ENCODE results near the gene RAB11FIP4. TPM values are rescaled to one million over a fixed set of nuclear protein-coding genes. Genes with fewer than 3 reads are reported as not detected.

Gene RAB11FIP4
- total and polyA plus RNA-seq, 4 donors, result 1.5 to 16.0 (median 3.3) TPM

GRCh38 chr17:31477417-31478055, 86.1 kb downstream of the RAB11FIP4 start (continued):
- TF ChIP-seq GABPA (IDR thresholded peaks at IDR 0.05 in 1 of 2, conservative IDR thresholded peaks at IDR 0.05 in 1 of 2) (no peak), ZBTB33 (IDR thresholded peaks at IDR 0.05) (no peak)

GRCh38 chr17:31479062-31479408, 87.6 kb downstream of the RAB11FIP4 start:
- H3K36me3 ChIP-seq (ENCODE audit: control insufficient read depth in 4 of 4, insufficient read depth in 3 of 4, low read depth in 1 of 4, low read length in 3 of 4), result no peaks in the 10 kb centered on the region
- 100% methylated on average over 1 of the region's 1 CpG for WGBS
- DNase-seq (ENCODE audit: low spot score), result no peak
- no peaks in the 10 kb centered on the region for H3K9me3 ChIP-seq (ENCODE audit: control insufficient read depth in 4 of 4, low read length in 3 of 4)
- H3K27me3 ChIP-seq (ENCODE audit: control insufficient read depth in 4 of 4, insufficient read depth in 4 of 4, low read length in 3 of 4), result no peaks in the 10 kb centered on the region
- no peak overlapping the region for H3K27ac ChIP-seq (ENCODE audit: low read depth in 1 of 2, low read length in 2 of 2)
- no peak overlapping the region for H3K4me3 ChIP-seq (ENCODE audit: low read depth in 1 of 3, low read length in 3 of 3)
- no peak overlapping the region for H3K9ac ChIP-seq (ENCODE audit: low read depth in 1 of 2, low read length in 2 of 2)
- no peak for TF ChIP-seq NR2F2 (IDR thresholded peaks at IDR 0.05)
- TF ChIP-seq GABPA (IDR thresholded peaks at IDR 0.05 in 1 of 2, conservative IDR thresholded peaks at IDR 0.05 in 1 of 2), result no peak
- TF ChIP-seq JUND (IDR thresholded peaks at IDR 0.05), result no peak
- TF ChIP-seq EGR1 (IDR thresholded peaks at IDR 0.05; ENCODE audit: low read depth in 2 of 2), result no peak
- TF ChIP-seq RXRA (IDR thresholded peaks at IDR 0.05), result no peak
- TF ChIP-seq HNF4A (conservative IDR thresholded peaks at IDR 0.05), result no peak
- TF ChIP-seq ATF3 (IDR thresholded peaks at IDR 0.05), result no peak
- no peak for TF ChIP-seq FOXA2 (IDR thresholded peaks at IDR 0.05)
- no peak for TF ChIP-seq TAF1 (conservative IDR thresholded peaks at IDR 0.05)
- TF ChIP-seq RAD21 (IDR thresholded peaks at IDR 0.05), result no peak
- TF ChIP-seq REST (IDR thresholded peaks at IDR 0.05), result no peak
- no peak for TF ChIP-seq SP1 (IDR thresholded peaks at IDR 0.05)
- no peak for TF ChIP-seq FOXA1 (IDR thresholded peaks at IDR 0.05)
- peaks cover 7 to 26% (median 21%) of the 10 kb centered on the region in 4 donors for H3K4me1 ChIP-seq (ENCODE audit: control insufficient read depth in 4 of 4, insufficient read depth in 4 of 4, low read length in 3 of 4)

- 96% methylated on average over 2 of the region's 2 CpGs for WGBS
- Histone ChIP-seq H3K9ac (ENCODE audit: low read depth in 1 of 2, low read length in 2 of 2) (no peak overlapping the region), H3K27ac (ENCODE audit: low read depth in 1 of 2, low read length in 2 of 2) (no peak overlapping the region), H3K27me3 (ENCODE audit: control insufficient read depth in 4 of 4, insufficient read depth in 4 of 4, low read length in 3 of 4) (no peaks in the 10 kb centered on the region), H3K9me3 (ENCODE audit: control insufficient read depth in 4 of 4, low read length in 3 of 4) (no peaks in the 10 kb centered on the region), H3K36me3 (ENCODE audit: control insufficient read depth in 4 of 4, insufficient read depth in 3 of 4, low read depth in 1 of 4, low read length in 3 of 4) (no peaks in the 10 kb centered on the region), H3K4me1 (ENCODE audit: control insufficient read depth in 4 of 4, insufficient read depth in 4 of 4, low read length in 3 of 4) (peaks cover 7 to 26% (median 21%) of the 10 kb centered on the region in 4 donors), H3K4me3 (ENCODE audit: low read depth in 1 of 3, low read length in 3 of 3) (no peak overlapping the region)
- no peak for DNase-seq (ENCODE audit: low spot score)
- TF ChIP-seq NR2F2 (IDR thresholded peaks at IDR 0.05) (no peak), ZBTB33 (IDR thresholded peaks at IDR 0.05) (no peak), RAD21 (IDR thresholded peaks at IDR 0.05) (no peak), FOXA1 (IDR thresholded peaks at IDR 0.05) (no peak), JUND (IDR thresholded peaks at IDR 0.05) (no peak), CTCF (IDR thresholded peaks at IDR 0.05; ENCODE audit: low read depth, low read length, missing input control) (no peak), SP1 (IDR thresholded peaks at IDR 0.05) (no peak), ATF3 (IDR thresholded peaks at IDR 0.05) (no peak)
Measured at GRCh38 chr17:31479524-31479923, 88.0 kb downstream of the RAB11FIP4 start.

Measured in liver (tissue), 9 donors.